ENCODE data around the gene ZBP1.

Gene ZBP1

GRCh38 chr20:57571782-57572416 lies 48.3 kb downstream of the ZBP1 start:
- H3K4me3 ChIP-seq (replicated peaks in 1 of 2; ENCODE audit: low read depth in 2 of 2, low read length in 2 of 2), result no peak overlapping the region
- TF ChIP-seq CTCF (IDR thresholded peaks at IDR 0.05; ENCODE audit: low read depth, low read length), result no peak
- no peak for DNase-seq (ENCODE audit: low read depth in 2 of 2)

GRCh38 chr20:57570920-57571319 lies 49.3 kb downstream of the ZBP1 start:
- no peak for DNase-seq (ENCODE audit: low read depth in 2 of 2)
- no peak for TF ChIP-seq CTCF (IDR thresholded peaks at IDR 0.05; ENCODE audit: low read depth, low read length)
- H3K4me3 ChIP-seq (replicated peaks in 1 of 2; ENCODE audit: low read depth in 2 of 2, low read length in 2 of 2), result no peak overlapping the region

- no peak overlapping the region for H3K4me3 ChIP-seq (replicated peaks in 1 of 2; ENCODE audit: low read depth in 2 of 2, low read length in 2 of 2)
- no peak for DNase-seq (ENCODE audit: low read depth in 2 of 2)
- TF ChIP-seq CTCF (IDR thresholded peaks at IDR 0.05; ENCODE audit: low read depth, low read length), result no peak
Observed at GRCh38 chr20:57570145-57570850, 49.9 kb downstream of the ZBP1 start.

GRCh38 chr20:57568960-57569359 lies 51.3 kb downstream of the ZBP1 start:
- no peak for TF ChIP-seq CTCF (IDR thresholded peaks at IDR 0.05; ENCODE audit: low read depth, low read length)
- no peak for DNase-seq (ENCODE audit: low read depth in 2 of 2)
- no peak overlapping the region for H3K4me3 ChIP-seq (replicated peaks in 1 of 2; ENCODE audit: low read depth in 2 of 2, low read length in 2 of 2)

- no peak for TF ChIP-seq CTCF (IDR thresholded peaks at IDR 0.05; ENCODE audit: low read depth, low read length)
- DNase-seq (ENCODE audit: low read depth in 2 of 2), result no peak
- no peak overlapping the region for H3K4me3 ChIP-seq (replicated peaks in 1 of 2; ENCODE audit: low read depth in 2 of 2, low read length in 2 of 2)
Observed at GRCh38 chr20:57568088-57568896, 51.9 kb downstream of the ZBP1 start.

- no peak overlapping the region for H3K4me3 ChIP-seq (replicated peaks in 1 of 2; ENCODE audit: low read depth in 2 of 2, low read length in 2 of 2)
- TF ChIP-seq CTCF (IDR thresholded peaks at IDR 0.05; ENCODE audit: low read depth, low read length), result no peak
- DNase-seq (ENCODE audit: low read depth in 2 of 2), result no peak
Observed at GRCh38 chr20:57567471-57568079, 52.7 kb downstream of the ZBP1 start.
